ENCODE results near the gene MFSD11. TPM values are rescaled to one million over a fixed set of nuclear protein-coding genes. Genes with fewer than 3 reads are reported as not detected.
"Not testable (repeated sequence)": the region's sequence is repeated elsewhere in the genome, so short reads cannot be mapped to it uniquely, and the experiment has no call there.

The MFSD11 gene
- total RNA-seq, 2 donors from 2014 or later, result 23.2 to 24.1 TPM

- Mint-ChIP-seq H3K9me3 (no peaks in the 10 kb centered on the region), H3K27ac (peak overlapping the region; percentile 99), H3K36me3 (peaks cover 6 to 10% of the 10 kb centered on the region in 2 donors)
- DNase-seq (ENCODE audit: low spot score in 2 of 2) (no peak), ATAC-seq (peak; percentile 19 to 35)
Observed at GRCh38 chr17:76752006-76752405, 14.1 kb downstream of the MFSD11 start.

DNA sequence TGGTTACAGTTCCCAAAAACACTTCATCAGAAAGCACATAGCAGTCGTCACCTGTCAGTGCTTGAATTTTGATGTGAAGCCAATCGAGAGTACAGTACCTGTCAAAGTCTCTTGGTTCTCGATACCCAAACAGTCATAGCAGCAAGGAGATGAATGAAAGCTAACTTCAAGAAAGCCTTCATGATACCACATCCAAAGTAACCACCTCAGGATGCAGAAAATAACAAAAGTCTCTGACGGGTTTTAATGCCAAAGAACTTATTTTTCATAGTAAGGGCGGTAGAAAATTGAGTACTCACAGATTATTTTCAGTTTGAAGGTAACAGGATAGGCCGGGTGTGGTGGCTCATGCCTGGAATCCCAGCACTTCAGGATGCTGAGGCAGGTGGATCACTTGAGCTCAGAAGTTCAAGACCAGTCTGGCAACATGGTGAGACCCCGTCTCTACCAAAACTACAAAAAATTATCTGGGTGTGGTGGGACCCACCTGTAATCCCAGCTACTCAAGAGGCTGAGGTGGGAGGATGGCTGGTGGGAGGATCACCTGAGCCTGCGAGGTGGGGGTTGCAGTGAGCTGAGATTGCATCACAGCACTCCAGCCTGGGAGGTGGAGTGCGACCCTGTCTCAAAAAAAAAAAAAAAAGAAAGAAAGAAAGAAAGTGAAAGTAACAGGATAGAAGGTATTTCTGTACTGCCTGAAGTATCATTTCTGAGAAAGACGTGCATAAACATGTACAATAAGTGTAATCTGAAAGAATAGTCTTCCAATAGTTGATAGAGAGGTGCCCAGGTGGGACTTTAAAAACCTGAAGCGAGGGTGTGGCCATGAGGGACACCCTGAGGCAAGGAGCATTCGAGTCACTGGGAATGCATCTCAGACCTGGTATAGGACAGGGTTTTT is 15.4 kb downstream of the MFSD11 start:
- peak; percentile 38 to 58 for DNase-seq (ENCODE audit: low spot score in 2 of 2)
- Mint-ChIP-seq H3K27ac (peak overlapping the region; percentile 99), H3K9me3 (no peaks in the 10 kb centered on the region), H3K36me3 (peaks cover 10 to 13% of the 10 kb centered on the region in 2 donors)
- peak; percentile 94 to 96 for ATAC-seq

DNA sequence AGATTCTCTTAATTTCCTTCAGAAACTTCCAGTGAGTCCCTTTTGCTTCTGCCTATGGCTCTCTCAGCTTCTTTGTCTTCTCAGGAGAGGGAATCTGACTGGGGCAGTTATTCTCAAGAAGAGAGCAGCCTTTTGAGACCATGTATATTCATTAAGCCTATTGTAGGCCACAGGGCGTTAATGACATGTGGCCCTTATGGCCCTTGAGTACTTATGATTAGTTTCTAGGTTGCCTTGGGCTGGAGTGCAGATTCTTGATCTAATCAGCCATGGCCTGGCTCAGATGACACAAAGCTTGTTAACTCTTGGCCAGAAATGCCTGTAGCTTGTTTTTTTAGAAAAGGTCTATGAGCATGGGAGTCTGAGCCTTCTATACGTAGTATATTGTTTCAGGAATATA is 17.4 kb downstream of the MFSD11 start:
- no peak overlapping the region for H3K27ac Mint-ChIP-seq
- DNase-seq (ENCODE audit: low spot score in 2 of 2) (no peak), ATAC-seq (no peak)
- peaks cover 7 to 13% of the 10 kb centered on the region in 2 donors for H3K36me3 Mint-ChIP-seq
- no peaks in the 10 kb centered on the region for H3K9me3 Mint-ChIP-seq

- Mint-ChIP-seq H3K36me3 (peaks cover 7 to 13% of the 10 kb centered on the region in 2 donors), H3K27ac (no peak overlapping the region), H3K9me3 (no peaks in the 10 kb centered on the region)
- ATAC-seq, result no peak
- DNase-seq (ENCODE audit: low spot score in 2 of 2), result no peak
Observed at GRCh38 chr17:76757256-76757655, 19.3 kb downstream of the MFSD11 start.

DNA sequence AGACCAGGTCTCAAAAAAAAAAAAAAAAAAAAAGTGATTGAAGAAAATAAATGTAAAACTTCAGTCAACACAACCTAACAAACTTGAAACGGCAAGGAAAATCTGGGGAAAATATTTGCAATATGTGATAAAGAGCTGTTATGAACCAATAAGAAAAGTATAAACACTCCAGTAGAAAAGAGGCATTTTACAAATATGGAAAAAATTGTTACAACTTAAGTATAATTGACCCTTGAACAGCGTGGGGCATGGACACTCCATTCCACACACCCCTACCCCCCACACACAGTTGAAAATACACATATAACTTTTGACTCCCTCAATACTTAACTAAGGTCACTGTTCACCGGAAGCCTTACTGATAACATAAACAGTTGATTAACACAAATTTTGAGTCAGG is 20.7 kb downstream of the MFSD11 start:
- Mint-ChIP-seq H3K9me3 (no peaks in the 10 kb centered on the region), H3K36me3 (peaks cover 5 to 7% of the 10 kb centered on the region in 2 donors), H3K27ac (no peak overlapping the region)
- DNase-seq (ENCODE audit: low spot score in 2 of 2) (no peak), ATAC-seq (no peak)

DNA sequence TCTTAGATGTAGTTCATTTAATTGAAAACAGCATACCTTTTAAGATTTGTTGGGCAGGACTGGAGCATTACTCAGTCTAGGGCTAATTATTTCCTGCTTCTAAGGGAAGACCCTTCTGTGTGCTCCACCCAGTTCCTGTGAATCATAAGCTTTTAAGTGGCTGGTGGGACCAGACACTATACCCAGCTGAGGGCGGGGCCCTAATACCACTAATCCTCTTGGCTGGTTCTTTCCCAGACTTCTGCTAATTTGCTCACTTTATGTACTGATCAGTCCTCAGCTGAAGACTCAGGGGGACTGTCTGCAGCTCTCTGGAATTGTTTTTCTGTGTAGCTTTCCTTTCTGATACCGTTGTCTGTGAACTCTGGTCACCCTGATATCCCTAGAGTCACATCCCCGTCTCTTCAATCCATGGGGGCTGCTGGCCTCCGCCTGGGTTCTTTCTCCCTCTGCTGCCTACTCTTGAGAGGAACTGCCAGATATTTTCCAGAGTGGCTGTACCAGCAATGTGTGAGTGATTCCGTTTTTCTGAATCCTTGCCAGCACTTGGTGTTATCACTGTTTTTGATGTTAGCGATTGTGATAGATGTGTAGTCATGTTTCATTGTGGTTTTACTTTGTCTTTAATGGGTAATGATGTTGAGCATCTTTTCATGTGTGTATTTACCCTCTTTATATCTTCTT is 35.1 kb downstream of the MFSD11 start:
- ATAC-seq, result peak; percentile 90 to 98
- Mint-ChIP-seq H3K9me3 (peaks cover 0 to 5% of the 10 kb centered on the region in 2 donors), H3K27ac (peak overlapping the region; percentile 88), H3K36me3 (peaks cover 11 to 32% of the 10 kb centered on the region in 2 donors)
- peak in 1 of 2 donors; percentile 29 for DNase-seq (ENCODE audit: low spot score in 2 of 2)

GRCh38 chr17:76775021-76775600 is 37.2 kb downstream of the MFSD11 start:
- Mint-ChIP-seq H3K9me3 (peaks cover 0 to 5% of the 10 kb centered on the region in 2 donors), H3K36me3 (peaks cover 4 to 22% of the 10 kb centered on the region in 2 donors), H3K27ac (peak overlapping the region in 1 of 2 donors; percentile 19)
- DNase-seq (ENCODE audit: low spot score in 2 of 2), result no peak
- no peak for ATAC-seq

DNA sequence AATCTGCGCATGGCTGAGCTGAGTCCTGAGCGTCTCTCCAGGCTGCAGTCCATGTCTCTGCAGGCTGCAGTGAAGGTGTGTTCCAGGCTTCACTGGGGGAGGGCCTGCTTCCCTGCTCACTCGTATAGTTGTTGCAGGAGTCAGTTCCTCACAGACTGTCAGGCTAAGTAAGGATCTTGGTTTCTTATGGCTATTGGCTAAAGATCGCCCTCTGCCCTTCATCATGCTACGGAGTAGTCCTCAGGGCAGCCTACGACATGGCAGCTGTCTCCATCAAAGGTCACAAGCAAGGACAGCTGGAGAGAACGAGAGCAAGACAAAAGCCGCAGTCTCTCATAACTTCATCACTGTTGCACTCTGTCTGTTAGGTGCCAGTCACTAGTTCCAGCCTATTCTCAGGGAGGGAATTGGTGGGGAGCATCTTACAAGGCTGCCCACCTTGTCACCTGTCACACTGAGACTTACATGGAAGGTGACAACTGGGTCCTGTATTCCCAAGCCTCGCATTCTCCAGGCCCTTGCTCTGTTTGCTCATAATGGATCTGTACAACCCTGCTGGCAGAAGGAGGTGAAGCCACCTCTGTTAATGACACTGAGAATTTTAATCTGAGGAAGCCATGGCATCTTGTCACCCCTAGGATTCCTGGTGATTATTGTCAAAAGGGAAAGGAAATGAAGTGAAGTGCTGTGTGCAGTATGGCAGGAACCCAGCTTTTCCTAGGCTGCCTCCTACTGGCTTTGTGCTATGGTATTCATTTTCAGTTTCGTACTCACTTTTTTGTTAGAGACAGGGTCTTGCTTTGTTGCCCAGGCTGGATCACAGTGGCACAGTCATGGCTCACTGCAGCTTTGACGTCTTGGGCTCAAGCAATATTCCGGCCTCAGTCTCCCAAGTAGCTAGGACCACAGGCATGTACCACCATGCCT is 43.4 kb downstream of the MFSD11 start:
- no peak for DNase-seq (ENCODE audit: low spot score in 2 of 2)
- Mint-ChIP-seq H3K27ac (no peak overlapping the region), H3K36me3 (no peaks in the 10 kb centered on the region), H3K9me3 (no peaks in the 10 kb centered on the region)
- peak in 1 of 2 donors; percentile 28 for ATAC-seq

DNA sequence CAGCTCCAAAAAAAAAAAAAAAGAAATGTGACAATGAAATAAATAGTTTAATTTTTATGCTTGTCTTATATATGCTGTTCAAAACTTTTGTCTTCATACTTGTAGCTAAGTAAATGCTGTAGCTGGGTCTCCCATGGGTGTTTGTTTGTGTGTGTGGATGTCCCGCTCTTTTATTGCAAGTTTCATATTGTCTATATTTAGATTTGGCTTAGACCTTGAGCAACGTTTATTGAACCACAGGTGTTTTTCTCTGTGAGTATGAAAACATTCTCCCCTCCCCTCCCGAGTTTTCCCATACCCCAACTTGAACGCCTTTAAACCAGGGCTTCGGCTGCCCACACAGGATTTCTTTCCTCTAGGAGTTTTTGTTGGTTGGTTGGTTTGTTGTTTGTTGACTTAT is 45.2 kb downstream of the MFSD11 start:
- ATAC-seq, result no peak
- Mint-ChIP-seq H3K9me3 (no peaks in the 10 kb centered on the region), H3K36me3 (no peaks in the 10 kb centered on the region), H3K27ac (no peak overlapping the region)
- DNase-seq (ENCODE audit: low spot score in 2 of 2), result no peak

- H3K36me3 Mint-ChIP-seq, result no peaks in the 10 kb centered on the region
- ATAC-seq, result no peak
- no peak for DNase-seq (ENCODE audit: low spot score in 2 of 2)
- H3K27ac Mint-ChIP-seq, result peak overlapping the region in 1 of 2 donors; percentile 11
- H3K9me3 Mint-ChIP-seq, result no peaks in the 10 kb centered on the region
Observed at GRCh38 chr17:76784926-76785325, 47.0 kb downstream of the MFSD11 start.

- H3K27ac Mint-ChIP-seq, H3K9me3 Mint-ChIP-seq: not testable (repeated sequence)
Observed at GRCh38 chr17:76787866-76788265, 49.9 kb downstream of the MFSD11 start.

DNA sequence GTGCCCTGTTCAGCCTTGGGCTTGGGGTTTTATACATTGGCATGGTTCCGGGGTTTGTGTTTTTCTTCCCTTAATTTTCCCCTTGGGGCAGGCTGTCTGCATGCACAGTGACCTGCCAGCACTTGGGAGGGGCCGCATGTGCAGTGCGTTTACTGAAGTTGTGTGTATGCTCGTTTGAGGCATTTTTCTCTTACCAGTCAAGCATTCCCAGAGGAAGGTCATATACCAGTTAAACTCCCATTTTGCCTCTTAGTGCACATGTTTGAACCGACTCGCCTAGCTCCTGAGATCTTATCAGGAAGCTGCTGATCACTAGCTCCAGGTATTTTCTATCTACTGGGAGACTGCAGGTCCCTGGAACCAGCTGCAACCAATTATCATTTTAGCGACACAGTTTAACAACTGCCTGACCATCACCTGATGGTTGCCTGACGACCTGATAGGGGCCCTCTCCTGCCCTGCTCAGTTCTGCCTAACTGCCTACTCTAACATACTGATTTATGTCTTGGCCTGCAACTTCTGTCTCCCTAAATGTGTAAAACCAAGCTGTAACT is 51.4 kb downstream of the MFSD11 start:
- Mint-ChIP-seq H3K9me3 (no peaks in the 10 kb centered on the region), H3K27ac (no peak overlapping the region), H3K36me3 (peaks cover 0 to 6% of the 10 kb centered on the region in 2 donors)
- ATAC-seq (no peak), DNase-seq (ENCODE audit: low spot score in 2 of 2) (no peak)

More at GRCh38 chr17:76787866-76788265, 49.9 kb downstream of the MFSD11 start:
- H3K36me3 Mint-ChIP-seq; DNase-seq (ENCODE audit: low spot score in 2 of 2); ATAC-seq: not testable (repeated sequence)

- Mint-ChIP-seq H3K27ac (peak overlapping the region; percentile 57 to 68), H3K9me3 (no peaks in the 10 kb centered on the region), H3K36me3 (peaks cover 0 to 6% of the 10 kb centered on the region in 2 donors)
- peak; percentile 75 to 90 for ATAC-seq
- peak in 1 of 2 donors; percentile 24 for DNase-seq (ENCODE audit: low spot score in 2 of 2)
Observed at GRCh38 chr17:76791053-76791980, 53.4 kb downstream of the MFSD11 start.

DNA sequence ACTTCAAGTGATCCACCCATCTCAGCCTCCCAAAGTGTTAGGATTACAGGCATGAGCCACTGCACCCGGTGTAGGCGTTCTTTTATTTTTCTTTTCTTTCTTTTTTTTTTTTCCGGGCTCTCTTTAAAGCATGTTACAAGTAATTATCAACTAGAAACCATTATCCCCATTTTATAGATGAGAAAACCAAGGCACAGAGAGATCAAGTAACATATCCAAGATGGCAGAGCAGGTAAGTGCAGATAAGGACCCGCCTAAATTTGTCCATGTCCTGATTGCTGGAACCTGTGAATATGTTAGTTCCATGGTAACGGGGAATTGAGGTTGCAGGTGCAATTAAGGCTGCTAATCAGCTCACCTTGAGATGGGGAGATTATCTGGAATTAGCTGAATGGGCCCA is 54.4 kb downstream of the MFSD11 start:
- H3K27ac Mint-ChIP-seq, result no peak overlapping the region
- H3K36me3 Mint-ChIP-seq, result peaks cover 0 to 6% of the 10 kb centered on the region in 2 donors
- ATAC-seq (no peak), DNase-seq (ENCODE audit: low spot score in 2 of 2) (no peak)
- H3K9me3 Mint-ChIP-seq, result no peaks in the 10 kb centered on the region

- no peak for ATAC-seq
- Mint-ChIP-seq H3K9me3 (no peaks in the 10 kb centered on the region), H3K36me3 (peaks cover 0 to 6% of the 10 kb centered on the region in 2 donors), H3K27ac (no peak overlapping the region)
- no peak for DNase-seq (ENCODE audit: low spot score in 2 of 2)
Observed at GRCh38 chr17:76793775-76794174, 55.9 kb downstream of the MFSD11 start.
